Liver (tissue), 9 donors: ENCODE results near the gene ANO8. TPM values are rescaled to one million over a fixed set of nuclear protein-coding genes. Genes with fewer than 3 reads are reported as not detected.
A peak's percentile ranks its signal among the peaks of the same experiment; 100 is the strongest.

Experiments used
- DNase-seq: peaks from one replicate; pipeline ENCODE4 v3.0.0-alpha.2; 2017; ENCODE audit warnings: low spot score
- H3K27ac ChIP-seq, 2 donors: one replicate each; pipeline ENCODE4 v1.7.0; 2013; ENCODE audit warnings: inconsistent platforms in 2 of 2, low read length in 2 of 2, control low read depth in 1 of 2, low read depth in 1 of 2, mild to moderate bottlenecking in 1 of 2
- H3K27me3 ChIP-seq, 4 donors: one replicate each; pipeline versions ENCODE4 v1.6.1 to v1.7.0; 2013; ENCODE audit warnings: low read length in 3 of 4, inconsistent platforms in 1 of 4, mild to moderate bottlenecking in 1 of 4, moderate library complexity in 1 of 4; ENCODE audit not compliant: control insufficient read depth in 4 of 4, insufficient read depth in 4 of 4
- H3K36me3 ChIP-seq, 4 donors: one replicate each; pipeline versions ENCODE4 v1.6.1 to v1.7.0; 2013; ENCODE audit warnings: low read length in 3 of 4, mild to moderate bottlenecking in 3 of 4, low read depth in 1 of 4, moderate library complexity in 1 of 4; ENCODE audit not compliant: control insufficient read depth in 4 of 4, insufficient read depth in 3 of 4
- H3K4me1 ChIP-seq, 4 donors: one replicate each; pipeline versions ENCODE4 v1.6.1 to v1.7.0; 2013; ENCODE audit warnings: low read length in 3 of 4, mild to moderate bottlenecking in 3 of 4, moderate library complexity in 1 of 4; ENCODE audit not compliant: control insufficient read depth in 4 of 4, insufficient read depth in 4 of 4
- H3K4me3 ChIP-seq, 3 donors: one replicate each; pipeline versions ENCODE4 v1.6.1 to v1.7.0; 2013; ENCODE audit warnings: low read length in 3 of 3, control low read depth in 1 of 3, low read depth in 1 of 3, mild to moderate bottlenecking in 1 of 3
- H3K9ac ChIP-seq, 2 donors: one replicate each; pipeline ENCODE4 v1.7.0; 2013; ENCODE audit warnings: low read length in 2 of 2, mild to moderate bottlenecking in 2 of 2, moderate library complexity in 2 of 2, control low read depth in 1 of 2, low read depth in 1 of 2
- H3K9me3 ChIP-seq, 4 donors: one replicate each; pipeline versions ENCODE4 v1.6.1 to v1.7.0; 2013; ENCODE audit warnings: low read length in 3 of 4; ENCODE audit not compliant: control insufficient read depth in 4 of 4
- ATF3 ChIP-seq: IDR thresholded peaks from 2 replicates; pipeline ENCODE4 v1.6.1; 2016; ENCODE audit warnings: antibody characterized with exemption
- CTCF ChIP-seq: fragments of 150-350 bp; IDR thresholded peaks from 2 replicates; pipeline ENCODE4 v1.5.1; 2017; ENCODE audit warnings: improper control_type of control experiment, low read depth, low read length; ENCODE audit not compliant: missing input control
- FOXA2 ChIP-seq: IDR thresholded peaks from 2 replicates; pipeline ENCODE4 v1.6.1; 2016; ENCODE audit warnings: antibody characterized with exemption
- GABPA ChIP-seq, 2 donors: IDR thresholded peaks in 1 of 2; conservative IDR thresholded peaks in 1 of 2; 2 replicates each; pipeline ENCODE4 v1.6.1; 2016; ENCODE audit warnings: antibody characterized with exemption in 2 of 2, mild to moderate bottlenecking in 1 of 2, moderate library complexity in 1 of 2
- HNF4A ChIP-seq, 2 donors: conservative IDR thresholded peaks; 2 replicates each; pipeline ENCODE4 v1.6.1; 2016; ENCODE audit warnings: antibody characterized with exemption in 2 of 2, mild to moderate bottlenecking in 2 of 2
- HNF4G ChIP-seq: IDR thresholded peaks from 2 replicates; pipeline ENCODE4 v1.6.1; 2016; ENCODE audit warnings: antibody characterized with exemption
- JUND ChIP-seq, 2 donors: IDR thresholded peaks; 2 replicates each; pipeline ENCODE4 v1.6.1; 2016; ENCODE audit warnings: antibody characterized with exemption in 2 of 2
- MAX ChIP-seq: IDR thresholded peaks from 2 replicates; pipeline ENCODE4 v1.6.1; 2016; ENCODE audit warnings: antibody characterized with exemption
- NR2F2 ChIP-seq: IDR thresholded peaks from 2 replicates; pipeline ENCODE4 v1.6.1; 2016; ENCODE audit warnings: antibody characterized with exemption
- RAD21 ChIP-seq, 2 donors: IDR thresholded peaks; 2 replicates each; pipeline ENCODE4 v1.6.1; 2016; ENCODE audit warnings: antibody characterized with exemption in 2 of 2, mild to moderate bottlenecking in 2 of 2
- REST ChIP-seq: IDR thresholded peaks from 2 replicates; pipeline ENCODE4 v1.6.1; 2016; ENCODE audit warnings: antibody characterized with exemption, mild to moderate bottlenecking
- RXRA ChIP-seq, 2 donors: IDR thresholded peaks; 2 replicates each; pipeline ENCODE4 v1.6.1; 2017 to 2018; ENCODE audit warnings: antibody characterized with exemption in 2 of 2, mild to moderate bottlenecking in 1 of 2
- SP1 ChIP-seq: IDR thresholded peaks from 2 replicates; pipeline ENCODE4 v1.6.1; 2018; ENCODE audit warnings: antibody characterized with exemption, mild to moderate bottlenecking
- TAF1 ChIP-seq: conservative IDR thresholded peaks from 2 replicates; pipeline ENCODE4 v1.6.1; 2016; ENCODE audit warnings: antibody characterized with exemption, mild to moderate bottlenecking
- YY1 ChIP-seq: IDR thresholded peaks from 2 replicates; pipeline ENCODE4 v1.6.1; 2016; ENCODE audit warnings: antibody characterized with exemption, mild to moderate bottlenecking
- ZBTB33 ChIP-seq: IDR thresholded peaks from 2 replicates; pipeline ENCODE4 v1.6.1; 2016; ENCODE audit warnings: antibody characterized with exemption
- WGBS: extraction: QIAGEN DNeasy Blood & Tissue Kit; methylation state at CpG from one replicate; pipeline ENCODE4 v1.1.7; 2013; 5-methylcytosine and 5-hydroxymethylcytosine counted together
- polyA plus RNA-seq, 2 donors: library from polyadenylated mRNA; stranded (reverse) in 1 of 2; unstranded in 1 of 2; fragments of 200-250 nt in 1 of 2; fragments of >200 nt in 1 of 2; fragmentation: Nextera tagmentation in 1 of 2; extraction: Ambion mirVana in 1 of 2; gene quantifications; one replicate each; pipeline versions ENCODE4 v1.2.1 to v1.2.3, GENCODE V29; 2013 to 2015
- total RNA-seq, 2 donors: library from RNA; depleted of rRNA; stranded (reverse); fragments of >200 nt; gene quantifications; one replicate each; pipeline ENCODE4 v1.2.3, GENCODE V29; 2014
- donor health status: healthy.
- donor health status: healthy.
- donor health status: healthy.
- donor health status: healthy.
- donor health status: healthy.

Gene ANO8
- total and polyA plus RNA-seq, 4 donors = 0.75 to 5.8 (median 2.1) TPM

- 17% methylated on average over 29 of the region's 29 CpGs for WGBS
- peak overlapping the region; percentile 51 to 57 for H3K27ac ChIP-seq
- peaks cover 12 to 42% (median 35%) of the 10 kb centered on the region in 4 donors for H3K4me1 ChIP-seq
- DNase-seq = no peak
- H3K36me3 ChIP-seq = peaks cover 0 to 4% (median 0%) of the 10 kb centered on the region in 4 donors
- no peak for TF ChIP-seq ZBTB33
- no peak for TF ChIP-seq YY1
- no peak for TF ChIP-seq FOXA2
- TF ChIP-seq HNF4A (conservative IDR thresholded peaks at IDR 0.05) = no peak
- no peak for TF ChIP-seq MAX
- no peak for TF ChIP-seq NR2F2
- TF ChIP-seq SP1 = no peak
- TF ChIP-seq ATF3 = no peak
- TF ChIP-seq TAF1 = no peak
- no peak for TF ChIP-seq HNF4G
- TF ChIP-seq CTCF = no peak
- TF ChIP-seq RAD21 (IDR thresholded peaks at IDR 0.05) = no peak
- no peak for TF ChIP-seq RXRA (IDR thresholded peaks at IDR 0.05)
- TF ChIP-seq REST = no peak
- TF ChIP-seq GABPA (IDR thresholded peaks at IDR 0.05 in 1 of 2, conservative IDR thresholded peaks at IDR 0.05 in 1 of 2) = no peak
- TF ChIP-seq JUND (IDR thresholded peaks at IDR 0.05) = no peak
- H3K27me3 ChIP-seq = no peaks in the 10 kb centered on the region
- peaks cover 0 to 4% (median 3%) of the 10 kb centered on the region in 4 donors for H3K9me3 ChIP-seq
- H3K4me3 ChIP-seq = peak overlapping the region; percentile 62 to 87 (median 65)
- H3K9ac ChIP-seq = peak overlapping the region in 1 of 2 donors; percentile 59
These were observed 32.1 kb downstream of the ANO8 start for GRCh38 chr19:17302391-17303166.
